Smooth muscle cell (in vitro differentiated cells): ENCODE data around the gene SSRP1. TPM values are rescaled to one million over a fixed set of nuclear protein-coding genes. Genes with fewer than 3 reads are reported as not detected.

Experiments
- DNase-seq: peaks from one replicate; lab custom pipeline; 2025; ENCODE audit not compliant: unreplicated experiment; lab: John Stamatoyannopoulos, UW
- H2AFZ ChIP-seq: fragments of 200-600 bp; sonication (generic); 2 replicates; pipeline ENCODE4 v1.6.0; 2016; ENCODE audit warnings: antibody characterized with exemption, low read depth, mild to moderate bottlenecking
- H3F3A ChIP-seq: fragments of 200-600 bp; sonication (generic); 2 replicates; pipeline ENCODE4 v1.6.0; 2017; ENCODE audit warnings: antibody characterized with exemption, low read depth
- H3K27ac ChIP-seq: fragments of 200-600 bp; sonication (generic); 2 replicates; pipeline ENCODE4 v1.5.1; 2016; ENCODE audit warnings: low read depth, mild to moderate bottlenecking
- H3K27me3 ChIP-seq: fragments of 200-600 bp; sonication (generic); 2 replicates; pipeline ENCODE4 v1.6.1; 2016; ENCODE audit warnings: low read depth, mild to moderate bottlenecking
- H3K36me3 ChIP-seq: fragments of 200-600 bp; sonication (generic); 2 replicates; pipeline ENCODE4 v1.5.1; 2016; ENCODE audit warnings: low read depth
- H3K4me1 ChIP-seq: fragments of 200-600 bp; sonication (generic); 2 replicates; pipeline ENCODE4 v1.5.1; 2016; ENCODE audit warnings: low read depth
- H3K4me2 ChIP-seq: fragments of 200-600 bp; sonication (generic); 2 replicates; pipeline ENCODE4 v1.6.0; 2016; ENCODE audit warnings: mild to moderate bottlenecking
- H3K4me3 ChIP-seq: fragments of 200-600 bp; sonication (generic); 2 replicates; pipeline ENCODE4 v1.5.1; 2016; ENCODE audit warnings: mild to moderate bottlenecking
- H3K79me2 ChIP-seq: fragments of 200-600 bp; sonication (generic); 2 replicates; pipeline ENCODE4 v1.6.0; 2016; ENCODE audit warnings: low read depth, mild to moderate bottlenecking
- H3K9ac ChIP-seq: fragments of 200-600 bp; sonication (generic); 2 replicates; pipeline ENCODE4 v1.6.0; 2016; ENCODE audit warnings: low read depth
- H3K9me3 ChIP-seq: fragments of 200-600 bp; sonication (generic); replicated peaks from 2 replicates; pipeline ENCODE4 v1.5.1; 2016; ENCODE audit warnings: low read depth
- H4K20me1 ChIP-seq: fragments of 200-600 bp; sonication (generic); 2 replicates; pipeline ENCODE4 v1.6.0; 2016; ENCODE audit warnings: low read depth
- CTCF ChIP-seq: fragments of 200-600 bp; sonication (generic); IDR thresholded peaks from 2 replicates; pipeline ENCODE4 v1.5.1; 2017; ENCODE audit warnings: borderline replicate concordance, mild to moderate bottlenecking, antibody characterized with exemption; ENCODE audit not compliant: insufficient read depth, poor library complexity, severe bottlenecking
- WGBS: methylation state at CpG from one replicate; pipeline ENCODE4 v1.1.7; 2016; ENCODE audit warnings: low lambda C conversion rate; 5-methylcytosine and 5-hydroxymethylcytosine counted together
- polyA plus RNA-seq: library from polyadenylated mRNA; unstranded; fragments of >200 nt; fragmentation: Nextera tagmentation; extraction: Ambion mirVana; gene quantifications from 2 replicates; pipeline ENCODE4 v1.2.1, GENCODE V29; 2016
- total RNA-seq: library from RNA; depleted of rRNA; stranded (reverse); fragments of >200 nt; gene quantifications from 2 replicates; pipeline ENCODE4 v1.2.3, GENCODE V29; 2014

SSRP1 gene
- total and polyA plus RNA-seq, 2 experiments from 2014 or later = 46.0 to 57.6 TPM

GRCh38 chr11:57336111-57336666 is 497 bp upstream of the SSRP1 start:
- WGBS = 68% methylated on average over 12 of the region's 12 CpGs
- peaks cover 23% of the 10 kb centered on the region for H3K4me1 ChIP-seq
- no peaks in the 10 kb centered on the region for H3K9me3 ChIP-seq
- H3K9ac ChIP-seq = peak overlapping the region; percentile 95
- no peaks in the 10 kb centered on the region for H3F3A ChIP-seq
- H4K20me1 ChIP-seq = no peaks in the 10 kb centered on the region
- peak overlapping the region; percentile 82 for H3K4me3 ChIP-seq
- H3K27ac ChIP-seq = peak overlapping the region; percentile 89
- TF ChIP-seq CTCF = no peak
- no peaks in the 10 kb centered on the region for H3K27me3 ChIP-seq
- peaks cover 43% of the 10 kb centered on the region for H3K79me2 ChIP-seq
- H2AFZ ChIP-seq = peak overlapping the region; percentile 85
- no peak for DNase-seq
- H3K36me3 ChIP-seq = peaks cover 3% of the 10 kb centered on the region
- H3K4me2 ChIP-seq = peak overlapping the region; percentile 93

- Histone ChIP-seq H3K27ac (peak overlapping the region; percentile 89), H3K27me3 (no peaks in the 10 kb centered on the region), H4K20me1 (no peaks in the 10 kb centered on the region), H2AFZ (peak overlapping the region; percentile 85), H3K4me2 (peak overlapping the region; percentile 93), H3K36me3 (peaks cover 3% of the 10 kb centered on the region), H3K4me3 (peak overlapping the region; percentile 82), H3F3A (no peaks in the 10 kb centered on the region), H3K79me2 (peaks cover 43% of the 10 kb centered on the region), H3K9me3 (no peaks in the 10 kb centered on the region), H3K4me1 (peaks cover 23% of the 10 kb centered on the region), H3K9ac (peak overlapping the region; percentile 95)
- TF ChIP-seq CTCF = no peak
- no peak for DNase-seq
- WGBS = 21% methylated on average over 7 of the region's 7 CpGs
Observed at GRCh38 chr11:57335023-57335342, 709 bp downstream of the SSRP1 start.

GRCh38 chr11:57332694-57333440 is 2.8 kb downstream of the SSRP1 start:
- peak overlapping the region; percentile 11 for H3K27ac ChIP-seq
- H2AFZ ChIP-seq = no peak overlapping the region
- H3K79me2 ChIP-seq = peaks cover 47% of the 10 kb centered on the region
- H3K9ac ChIP-seq = no peak overlapping the region
- H3F3A ChIP-seq = no peaks in the 10 kb centered on the region
- H4K20me1 ChIP-seq = no peaks in the 10 kb centered on the region
- H3K27me3 ChIP-seq = no peaks in the 10 kb centered on the region
- no peak for DNase-seq
- peaks cover 13% of the 10 kb centered on the region for H3K4me1 ChIP-seq
- no peak overlapping the region for H3K4me3 ChIP-seq
- no peaks in the 10 kb centered on the region for H3K9me3 ChIP-seq
- H3K36me3 ChIP-seq = peaks cover 3% of the 10 kb centered on the region
- no peak for TF ChIP-seq CTCF
- WGBS = 97% methylated on average over 11 of the region's 11 CpGs
- no peak overlapping the region for H3K4me2 ChIP-seq
